ENCODE data around the gene RSRC2.
"Not testable (repeated sequence)": the region's sequence is repeated elsewhere in the genome, so short reads cannot be mapped to it uniquely, and the experiment has no call there.

RSRC2 gene

DNA sequence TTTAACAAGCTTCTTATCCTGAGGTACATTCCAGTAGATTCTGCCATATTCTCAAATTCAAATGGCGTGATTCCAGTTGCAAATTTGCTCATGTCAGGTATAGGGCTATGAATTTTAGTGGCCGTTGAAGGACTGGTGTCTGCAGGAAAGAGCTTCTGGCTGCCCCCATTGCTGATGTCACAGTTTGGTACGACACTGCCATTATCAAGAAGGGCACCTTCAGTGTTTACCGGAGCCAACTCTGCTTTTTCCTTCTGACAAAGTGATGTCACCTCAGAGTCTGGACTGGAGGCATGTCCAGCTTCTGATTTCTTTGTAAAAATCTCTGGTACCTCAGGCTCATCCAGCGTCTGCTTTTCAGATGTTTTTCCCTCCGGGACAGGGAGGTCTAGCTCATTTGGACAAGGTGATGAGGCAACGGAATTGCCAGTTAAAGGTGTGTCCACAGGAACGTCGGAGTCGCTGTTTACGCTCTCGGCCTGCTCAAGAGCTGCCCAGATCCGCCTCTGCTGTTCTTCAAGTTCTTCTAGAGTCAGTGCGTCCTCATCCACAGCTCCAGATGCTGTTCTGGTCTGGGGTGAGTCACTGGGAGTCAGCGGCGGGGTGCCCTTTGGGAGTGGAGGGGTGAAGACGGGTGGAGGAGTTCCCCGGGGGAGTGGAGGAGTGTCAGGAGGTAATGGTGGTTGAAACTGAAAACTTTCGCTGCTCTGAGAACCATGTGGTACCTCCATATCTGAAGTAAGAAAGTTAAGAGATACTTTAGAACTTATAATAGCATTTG lies 53.0 kb downstream of the RSRC2 start:
- Histone ChIP-seq H3K9me3 (ENCODE audit: control insufficient read depth, insufficient read depth, low read length) (no peaks in the 10 kb centered on the region), H3F3A (ENCODE audit: control insufficient read depth, insufficient read depth) (peaks cover 15% of the 10 kb centered on the region), H3K4me2 (ENCODE audit: low read length) (no peak overlapping the region), H3K79me2 (ENCODE audit: control insufficient read depth, low read length) (no peaks in the 10 kb centered on the region), H4K20me1 (ENCODE audit: control insufficient read depth, insufficient read depth, low read depth, low read length) (no peaks in the 10 kb centered on the region), H3K9me2 (replicated peaks; ENCODE audit: control insufficient read depth, low read length) (no peaks in the 10 kb centered on the region), H3K4me3 (ENCODE audit: low read length) (no peak overlapping the region), H3K27ac (ENCODE audit: low read depth, low read length) (no peak overlapping the region), H3K36me3 (ENCODE audit: control insufficient read depth, low read length) (peaks cover 63% of the 10 kb centered on the region), H3K27me3 (ENCODE audit: control insufficient read depth, low read length) (no peaks in the 10 kb centered on the region), H3K4me1 (ENCODE audit: control insufficient read depth, low read length) (no peaks in the 10 kb centered on the region)
- TF ChIP-seq, protein P1, sequence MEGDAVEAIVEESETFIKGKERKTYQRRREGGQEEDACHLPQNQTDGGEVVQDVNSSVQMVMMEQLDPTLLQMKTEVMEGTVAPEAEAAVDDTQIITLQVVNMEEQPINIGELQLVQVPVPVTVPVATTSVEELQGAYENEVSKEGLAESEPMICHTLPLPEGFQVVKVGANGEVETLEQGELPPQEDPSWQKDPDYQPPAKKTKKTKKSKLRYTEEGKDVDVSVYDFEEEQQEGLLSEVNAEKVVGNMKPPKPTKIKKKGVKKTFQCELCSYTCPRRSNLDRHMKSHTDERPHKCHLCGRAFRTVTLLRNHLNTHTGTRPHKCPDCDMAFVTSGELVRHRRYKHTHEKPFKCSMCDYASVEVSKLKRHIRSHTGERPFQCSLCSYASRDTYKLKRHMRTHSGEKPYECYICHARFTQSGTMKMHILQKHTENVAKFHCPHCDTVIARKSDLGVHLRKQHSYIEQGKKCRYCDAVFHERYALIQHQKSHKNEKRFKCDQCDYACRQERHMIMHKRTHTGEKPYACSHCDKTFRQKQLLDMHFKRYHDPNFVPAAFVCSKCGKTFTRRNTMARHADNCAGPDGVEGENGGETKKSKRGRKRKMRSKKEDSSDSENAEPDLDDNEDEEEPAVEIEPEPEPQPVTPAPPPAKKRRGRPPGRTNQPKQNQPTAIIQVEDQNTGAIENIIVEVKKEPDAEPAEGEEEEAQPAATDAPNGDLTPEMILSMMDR (IDR thresholded peaks at IDR 0.05; ENCODE audit: low read depth, low read length, poor library complexity, severe bottlenecking), result no peak
- TF ChIP-seq EZH2phosphoT487 (IDR thresholded peaks at IDR 0.05; ENCODE audit: borderline replicate concordance, low read length), result no peak

DNA sequence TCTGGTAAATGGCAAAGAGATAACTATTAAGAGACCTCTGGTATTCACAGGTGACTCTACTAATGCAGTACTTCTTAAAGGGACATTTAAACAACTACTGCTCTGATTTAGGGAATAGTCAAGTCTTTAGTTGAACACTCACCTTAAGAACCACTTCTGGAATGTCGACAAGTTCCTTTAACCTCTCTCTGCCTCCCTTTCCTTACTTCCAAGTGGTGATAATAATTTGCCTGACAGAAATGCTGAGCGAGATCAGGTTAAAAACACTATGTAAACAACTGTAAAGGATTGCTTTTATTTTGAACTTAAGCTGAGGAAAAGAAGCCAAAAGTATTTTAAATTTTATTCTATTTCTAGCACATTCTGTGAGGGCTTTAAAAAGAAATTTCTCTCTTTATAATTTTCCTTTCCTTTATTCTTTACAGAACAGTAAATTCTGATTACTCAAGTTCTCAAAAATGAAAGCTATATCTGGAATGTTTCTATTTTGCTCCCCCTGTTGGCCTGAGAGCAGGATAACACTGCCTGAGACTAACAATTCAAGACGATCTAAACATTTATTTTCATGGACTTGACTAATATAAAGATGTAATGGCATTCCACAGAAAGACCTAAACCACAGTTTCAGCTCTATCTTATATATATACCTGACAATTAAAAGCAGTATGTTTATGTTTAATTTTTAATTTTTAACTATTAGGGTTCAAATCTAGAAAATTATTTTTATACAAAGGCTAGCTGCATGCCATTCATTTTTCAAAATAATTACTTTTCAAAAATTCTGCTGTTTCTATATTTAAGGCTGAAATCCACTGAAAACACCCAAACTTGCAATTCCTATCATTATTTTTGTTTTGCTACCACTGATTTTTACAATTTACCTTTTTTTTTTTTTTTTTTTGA lies 55.2 kb downstream of the RSRC2 start:
- Histone ChIP-seq H3K4me2 (ENCODE audit: low read length) (no peak overlapping the region), H3K27me3 (ENCODE audit: control insufficient read depth, low read length) (no peaks in the 10 kb centered on the region), H4K20me1 (ENCODE audit: control insufficient read depth, insufficient read depth, low read depth, low read length) (no peaks in the 10 kb centered on the region), H3K9me2 (replicated peaks; ENCODE audit: control insufficient read depth, low read length) (no peaks in the 10 kb centered on the region), H3K9me3 (ENCODE audit: control insufficient read depth, insufficient read depth, low read length) (no peaks in the 10 kb centered on the region), H3K4me3 (ENCODE audit: low read length) (no peak overlapping the region), H3K4me1 (ENCODE audit: control insufficient read depth, low read length) (peaks cover 3% of the 10 kb centered on the region), H3F3A (ENCODE audit: control insufficient read depth, insufficient read depth) (peaks cover 19% of the 10 kb centered on the region), H3K27ac (ENCODE audit: low read depth, low read length) (no peak overlapping the region), H3K36me3 (ENCODE audit: control insufficient read depth, low read length) (peaks cover 47% of the 10 kb centered on the region), H3K79me2 (ENCODE audit: control insufficient read depth, low read length) (no peaks in the 10 kb centered on the region)
- no peak for TF ChIP-seq EZH2phosphoT487 (IDR thresholded peaks at IDR 0.05; ENCODE audit: borderline replicate concordance, low read length)
- TF ChIP-seq, protein P1 (IDR thresholded peaks at IDR 0.05; ENCODE audit: low read depth, low read length, poor library complexity, severe bottlenecking), result peak; percentile 70

DNA sequence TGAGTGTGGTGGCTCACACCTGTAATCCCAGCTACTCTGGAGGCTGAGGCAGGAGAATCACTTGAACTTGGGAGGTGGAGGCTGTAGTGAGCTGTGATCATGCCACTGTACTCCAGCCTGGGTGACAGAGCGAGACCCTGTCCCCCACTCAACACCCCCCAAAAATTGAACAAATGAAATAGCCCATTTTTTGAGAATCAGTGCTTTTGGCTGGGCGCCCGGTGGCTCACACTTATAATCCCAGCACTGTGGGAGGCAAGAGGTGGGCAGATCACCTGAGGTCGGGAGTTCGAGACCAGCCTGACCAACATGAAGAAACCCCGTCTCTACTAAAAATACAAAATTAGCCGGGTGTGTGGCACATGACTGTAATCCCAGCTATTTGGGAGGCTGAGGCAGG lies 56.2 kb downstream of the RSRC2 start:
- not testable (repeated sequence) for H3K27me3 ChIP-seq (ENCODE audit: control insufficient read depth, low read length); H3K9me2 ChIP-seq (replicated peaks; ENCODE audit: control insufficient read depth, low read length)
- H3K36me3 ChIP-seq (ENCODE audit: control insufficient read depth, low read length), result peaks cover 37% of the 10 kb centered on the region

DNA sequence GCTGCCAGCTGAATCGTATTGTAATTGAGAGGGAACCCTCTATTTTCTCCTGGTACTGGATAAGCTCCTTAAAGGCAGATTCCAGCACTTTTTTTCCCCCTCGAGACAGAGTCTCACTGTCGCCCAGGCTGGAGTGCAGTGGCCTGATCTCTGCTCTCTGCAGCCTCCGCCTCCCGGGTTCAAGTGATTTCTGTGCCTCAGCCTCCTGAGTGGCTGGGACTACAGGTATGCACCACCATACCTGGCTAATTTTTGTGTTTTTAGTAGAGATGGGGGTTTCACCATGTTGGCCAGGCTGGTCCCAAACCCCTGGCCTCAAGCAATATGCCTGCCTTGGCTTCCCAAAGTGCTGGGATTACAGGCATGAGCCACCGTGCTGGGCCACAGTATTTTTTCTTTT lies 56.9 kb downstream of the RSRC2 start:
- H3K27me3 ChIP-seq (ENCODE audit: control insufficient read depth, low read length); H3K4me2 ChIP-seq (ENCODE audit: low read length); H3K9me2 ChIP-seq (replicated peaks; ENCODE audit: control insufficient read depth, low read length); H3K4me1 ChIP-seq (ENCODE audit: control insufficient read depth, low read length); H3K79me2 ChIP-seq (ENCODE audit: control insufficient read depth, low read length); H3K4me3 ChIP-seq (ENCODE audit: low read length); H3K27ac ChIP-seq (ENCODE audit: low read depth, low read length); H4K20me1 ChIP-seq (ENCODE audit: control insufficient read depth, insufficient read depth, low read depth, low read length); H3K9me3 ChIP-seq (ENCODE audit: control insufficient read depth, insufficient read depth, low read length): not testable (repeated sequence)
- Histone ChIP-seq H3F3A (ENCODE audit: control insufficient read depth, insufficient read depth) (peaks cover 19% of the 10 kb centered on the region), H3K36me3 (ENCODE audit: control insufficient read depth, low read length) (peaks cover 31% of the 10 kb centered on the region)

More for the DNA sequence above, 56.2 kb downstream of the RSRC2 start:
- H3K4me2 ChIP-seq (ENCODE audit: low read length); H3K4me1 ChIP-seq (ENCODE audit: control insufficient read depth, low read length); H3K9me3 ChIP-seq (ENCODE audit: control insufficient read depth, insufficient read depth, low read length); H3K79me2 ChIP-seq (ENCODE audit: control insufficient read depth, low read length); H3K4me3 ChIP-seq (ENCODE audit: low read length); H3K27ac ChIP-seq (ENCODE audit: low read depth, low read length); H4K20me1 ChIP-seq (ENCODE audit: control insufficient read depth, insufficient read depth, low read depth, low read length): not testable (repeated sequence)
- peaks cover 19% of the 10 kb centered on the region for H3F3A ChIP-seq (ENCODE audit: control insufficient read depth, insufficient read depth)

Data from DOHH2 (cell line).